HepG2 (cell line): Measurements from ENCODE around the gene PCBP1. TPM values are rescaled to one million over a fixed set of nuclear protein-coding genes. Genes with fewer than 3 reads are reported as not detected.
A peak's percentile ranks its signal among the peaks of the same experiment; 100 is the strongest.
"Not testable (repeated sequence)": the region's sequence is repeated elsewhere in the genome, so short reads cannot be mapped to it uniquely, and the experiment has no call there.

Experiments
- ATAC-seq: fragments of 200-7000 bp; cut with Tn5 transposase; 3 replicates; pipeline ENCODE4 v1.9.1; 2020; ENCODE audit warnings: mild to moderate bottlenecking, moderate library complexity
- BruUV-seq: library from RNA; stranded (reverse); fragments of 400-500 nt; replicated peaks from 2 replicates; lab custom pipeline; 2021; lab: Mats Ljungman, UMichigan
- CTCF ChIA-PET: fragments of 300-600 bp; formaldehyde crosslinking; extraction: SDS; loops from one replicate; lab custom pipeline; 2021; ENCODE audit warnings: low total read pairs, inconsistent platforms, low intra/inter-chr PET ratio; lab: Yijun Ruan, JAX
- POLR2A ChIA-PET: fragments of 350-600 bp; sonication (Branson Sonifier 250); formaldehyde crosslinking; loops from one replicate; lab custom pipeline; 2020; ENCODE audit warnings: antibody characterized with exemption, inconsistent platforms; lab: Yijun Ruan, JAX
- DNase-seq: peaks from one replicate; pipeline ENCODE4 v3.0.0-alpha.2; 2015; ENCODE audit warnings: low spot score
- FAIRE-seq: peaks from 3 replicates; lab custom pipeline; 2011; peaks lifted over from hg19 to GRCh38; lab: Jason Lieb, UNC
- H2AFZ ChIP-seq: one replicate; pipeline ENCODE4 v1.6.1; 2011; ENCODE audit warnings: low read length, inconsistent platforms
- H3K27ac ChIP-seq: fragments of 300-600 bp; 3 replicates; pipeline ENCODE4 v1.8.0; 2011; ENCODE audit warnings: mixed run types, mild to moderate bottlenecking, mixed read lengths, low read length, inconsistent platforms; ENCODE audit not compliant: insufficient read depth; ENCODE audit errors: extremely low read length
- H3K27me3 ChIP-seq, 2 experiments: fragments of 200-600 bp in 1 of 2; 2 replicates in 1 of 2; 3 replicates in 1 of 2; pipeline versions ENCODE4 v1.6.0 to v1.8.0; 2011; ENCODE audit warnings: low read length in 2 of 2, mild to moderate bottlenecking in 2 of 2, moderate library complexity in 2 of 2, inconsistent platforms in 1 of 2; ENCODE audit not compliant: insufficient read depth in 2 of 2, control insufficient read depth in 1 of 2
- H3K36me3 ChIP-seq, 2 experiments: fragments of 200-600 bp in 1 of 2; replicated peaks in 1 of 2; 2 replicates in 1 of 2; 3 replicates in 1 of 2; pipeline versions ENCODE4 v1.5.1 to v1.8.0; 2011; ENCODE audit warnings: low read length in 2 of 2, inconsistent platforms in 1 of 2; ENCODE audit not compliant: insufficient read depth in 2 of 2, control insufficient read depth in 1 of 2
- H3K4me1 ChIP-seq: 2 replicates; pipeline ENCODE4 v1.5.1; 2012; ENCODE audit warnings: low read length, inconsistent platforms; ENCODE audit not compliant: insufficient read depth
- H3K4me2 ChIP-seq: 2 replicates; pipeline ENCODE4 v1.6.0; 2011; ENCODE audit warnings: low read depth, low read length, inconsistent platforms
- H3K4me3 ChIP-seq, 3 experiments: fragments of 200-600 bp in 1 of 3; sonication (generic), shearing (Covaris generic) in 1 of 3; replicated peaks in 1 of 3; 2 replicates each; pipeline ENCODE4 v1.5.1; 2011 to 2016; ENCODE audit warnings: low read length in 3 of 3, inconsistent platforms in 2 of 3, low read depth in 2 of 3, mild to moderate bottlenecking in 2 of 3, control low read depth in 1 of 3, mixed read lengths in 1 of 3; ENCODE audit not compliant: insufficient read depth in 1 of 3
- H3K79me2 ChIP-seq: one replicate; pipeline ENCODE4 v1.6.1; 2011; ENCODE audit warnings: low read length, inconsistent platforms; ENCODE audit not compliant: insufficient read depth
- H3K9ac ChIP-seq: 2 replicates; pipeline ENCODE4 v1.6.0; 2011; ENCODE audit warnings: mild to moderate bottlenecking, low read depth, low read length, inconsistent platforms; ENCODE audit not compliant: insufficient read depth
- H3K9me3 ChIP-seq: 2 replicates; pipeline ENCODE4 v1.5.1; 2012; ENCODE audit warnings: mild to moderate bottlenecking, low read length
- H4K20me1 ChIP-seq: 2 replicates; pipeline ENCODE4 v1.6.0; 2011; ENCODE audit warnings: inconsistent platforms, mild to moderate bottlenecking, low read length, moderate library complexity; ENCODE audit not compliant: insufficient read depth
- CEBPG ChIP-seq: IDR thresholded peaks from 2 replicates; pipeline ENCODE4 v1.6.1; 2016
- ZBTB38 ChIP-seq: sonication (generic); formaldehyde crosslinking; IDR thresholded peaks from 2 replicates; pipeline ENCODE4 v1.5.1; 2020; ENCODE audit warnings: mild to moderate bottlenecking, missing genetic modification reagents
- ZFP90 ChIP-seq: sonication (generic); formaldehyde crosslinking; IDR thresholded peaks from 2 replicates; pipeline ENCODE4 v1.8.0; 2022; ENCODE audit warnings: missing genetic modification reagents, mild to moderate bottlenecking, inconsistent platforms, borderline replicate concordance
- ZNF124 ChIP-seq: sonication (generic); formaldehyde crosslinking; IDR thresholded peaks from 2 replicates; pipeline ENCODE4 v1.4.0; 2020; ENCODE audit warnings: missing genetic modification reagents
- ZNF317 ChIP-seq: sonication (generic); formaldehyde crosslinking; IDR thresholded peaks from 2 replicates; pipeline ENCODE4 v1.5.0; 2020; ENCODE audit warnings: mild to moderate bottlenecking, missing genetic modification reagents
- ZNF614 ChIP-seq: IDR thresholded peaks from 2 replicates; pipeline ENCODE4 v1.6.1; 2018; ENCODE audit warnings: missing biosample characterization, missing genetic modification reagents, inconsistent platforms, borderline replicate concordance
- WGBS: methylation state at CpG from one replicate; pipeline ENCODE4 v1.1.6; 2017; ENCODE audit warnings: low lambda C conversion rate; 5-methylcytosine and 5-hydroxymethylcytosine counted together
- in situ Hi-C: cut with HindIII; loops from 2 replicates; pipeline ENCODE4 v1.10.0; 2017; ENCODE audit warnings: low pct_unique_long_range_greater_than_20kb; ENCODE audit not compliant: extremely low pct_ligation_motif_present
- intact Hi-C: fragments of 100-400 bp; cut with micrococcal nuclease; formaldehyde crosslinking; loops from one replicate; pipeline ENCODE4 v1.10.0; 2022; ENCODE audit not compliant: unreplicated experiment
- polyA plus RNA-seq, 8 experiments: library from polyadenylated mRNA; depleted of rRNA in 3 of 8; stranded (reverse) in 7 of 8; unstranded in 1 of 8; fragments of >200 nt; fragmentation: Illumina TruSeq in 4 of 8; extraction: Trizol in 4 of 8; gene quantifications; 2 replicates each; pipeline versions ENCODE4 v1.2.1 to v1.2.3, GENCODE V29; 2011 to 2016; ENCODE audit warnings: low read depth in 4 of 8, missing spikeins in 1 of 8, mixed read lengths in 1 of 8; ENCODE audit not compliant: insufficient read depth in 1 of 8
- total RNA-seq, 5 experiments: library from RNA; depleted of rRNA; stranded (reverse); fragments of >200 nt; fragmentation: Illumina TruSeq; extraction: Trizol; gene quantifications; 2 replicates each; pipeline ENCODE4 v1.2.3, GENCODE V29; 2016; ENCODE audit warnings: low read depth in 1 of 5
- TF ChIP-seq, protein P1 (sequence below): sonication (generic); formaldehyde crosslinking; IDR thresholded peaks from 2 replicates; pipeline ENCODE4 v1.4.0; 2020; ENCODE audit warnings: missing genetic modification reagents

Gene PCBP1
- total and polyA plus RNA-seq, 2 of the 13 experiments (the other 11 are each of a cell fraction or from before 2014, with no cell fraction given), result 32.0 to 137 TPM

- CTCF ChIA-PET, H3K36me3 ChIP-seq, ATAC-seq, H3K27me3 ChIP-seq, FAIRE-seq, DNase-seq, H4K20me1 ChIP-seq, BruUV-seq, H3K9me3 ChIP-seq, H3K79me2 ChIP-seq, in situ Hi-C loops: not testable (repeated sequence)
- H2AFZ ChIP-seq, result peak overlapping the region; percentile 25
- peak overlapping the region; percentile 86 for H3K27ac ChIP-seq
- peaks cover 65% of the 10 kb centered on the region for H3K4me1 ChIP-seq
- peak overlapping the region; percentile 84 for H3K9ac ChIP-seq
- TF ChIP-seq ZFP90, result peak; percentile 57; the same call in 1 of the 2 replicates
- 0 out of 2 replicates have a peak, but pooled peaks have one; percentile 1 for TF ChIP-seq CEBPG (CRISPR knock-in tag)
- TF ChIP-seq ZNF124, result 0 out of 2 replicates have a peak, but pooled peaks have one; percentile 1
- peak; percentile 17; the same call in 1 of the 2 replicates for TF ChIP-seq ZNF317 (CRISPR knock-in tag)
- TF ChIP-seq ZNF614 (CRISPR knock-in tag), result 0 out of 2 replicates have a peak, but pooled peaks have one; percentile 4
- TF ChIP-seq ZBTB38 (CRISPR knock-in tag), result peak; percentile 46; the same call in 1 of the 2 replicates
- TF ChIP-seq, protein P1, sequence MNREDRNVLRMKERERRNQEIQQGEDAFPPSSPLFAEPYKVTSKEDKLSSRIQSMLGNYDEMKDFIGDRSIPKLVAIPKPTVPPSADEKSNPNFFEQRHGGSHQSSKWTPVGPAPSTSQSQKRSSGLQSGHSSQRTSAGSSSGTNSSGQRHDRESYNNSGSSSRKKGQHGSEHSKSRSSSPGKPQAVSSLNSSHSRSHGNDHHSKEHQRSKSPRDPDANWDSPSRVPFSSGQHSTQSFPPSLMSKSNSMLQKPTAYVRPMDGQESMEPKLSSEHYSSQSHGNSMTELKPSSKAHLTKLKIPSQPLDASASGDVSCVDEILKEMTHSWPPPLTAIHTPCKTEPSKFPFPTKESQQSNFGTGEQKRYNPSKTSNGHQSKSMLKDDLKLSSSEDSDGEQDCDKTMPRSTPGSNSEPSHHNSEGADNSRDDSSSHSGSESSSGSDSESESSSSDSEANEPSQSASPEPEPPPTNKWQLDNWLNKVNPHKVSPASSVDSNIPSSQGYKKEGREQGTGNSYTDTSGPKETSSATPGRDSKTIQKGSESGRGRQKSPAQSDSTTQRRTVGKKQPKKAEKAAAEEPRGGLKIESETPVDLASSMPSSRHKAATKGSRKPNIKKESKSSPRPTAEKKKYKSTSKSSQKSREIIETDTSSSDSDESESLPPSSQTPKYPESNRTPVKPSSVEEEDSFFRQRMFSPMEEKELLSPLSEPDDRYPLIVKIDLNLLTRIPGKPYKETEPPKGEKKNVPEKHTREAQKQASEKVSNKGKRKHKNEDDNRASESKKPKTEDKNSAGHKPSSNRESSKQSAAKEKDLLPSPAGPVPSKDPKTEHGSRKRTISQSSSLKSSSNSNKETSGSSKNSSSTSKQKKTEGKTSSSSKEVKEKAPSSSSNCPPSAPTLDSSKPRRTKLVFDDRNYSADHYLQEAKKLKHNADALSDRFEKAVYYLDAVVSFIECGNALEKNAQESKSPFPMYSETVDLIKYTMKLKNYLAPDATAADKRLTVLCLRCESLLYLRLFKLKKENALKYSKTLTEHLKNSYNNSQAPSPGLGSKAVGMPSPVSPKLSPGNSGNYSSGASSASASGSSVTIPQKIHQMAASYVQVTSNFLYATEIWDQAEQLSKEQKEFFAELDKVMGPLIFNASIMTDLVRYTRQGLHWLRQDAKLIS, result 0 out of 2 replicates have a peak, but pooled peaks have one; percentile 17
- H3K4me3 ChIP-seq, result peak overlapping the region; percentile 53 to 74 (median 73)
- POLR2A ChIA-PET, result interaction anchor here (1.1 to 5.8 kb wide), 15 partner anchors 9 to 238 kb away, joined by 4 to 169 read pairs (median 22); partner anchors contain the start of genes C2orf42, MXD1, SNRNP27 and SNRPG
- intact Hi-C loops, result loop anchor here (1.0 kb wide), 1 partner anchor 9 kb away; no protein-coding TSS in a partner anchor
- WGBS, result 86% methylated on average over 17 of the region's 17 CpGs
- peak overlapping the region; percentile 96 for H3K4me2 ChIP-seq
These were observed 44.3 kb downstream of the PCBP1 start for GRCh38 chr2:70131344-70132143.
